ENCODE results near the gene SLC12A4. TPM values are rescaled to one million over a fixed set of nuclear protein-coding genes. Genes with fewer than 3 reads are reported as not detected.
"Not testable (repeated sequence)": the region's sequence is repeated elsewhere in the genome, so short reads cannot be mapped to it uniquely, and the experiment has no call there.

The SLC12A4 gene
- total RNA-seq, 6 donors from 2014 or later, result 54.6 to 276 (median 98.3) TPM

- Histone ChIP-seq H3K27ac (no peak overlapping the region), H3K27me3 (no peaks in the 10 kb centered on the region), H3K9me3 (no peaks in the 10 kb centered on the region), H3K4me1 (peaks cover 20 to 53% (median 26%) of the 10 kb centered on the region in 4 donors), H3K36me3 (peaks cover 0 to 27% (median 4%) of the 10 kb centered on the region in 4 donors), H3K4me3 (no peak overlapping the region)
- 90 to 95% methylated on average over 6 of the region's 6 CpGs for WGBS, 2 donors
- TF ChIP-seq POLR2A (IDR thresholded peaks at IDR 0.05), result no peak
- no peak for TF ChIP-seq EP300 (IDR thresholded peaks at IDR 0.05)
- DNase-seq (no peak), ATAC-seq (ENCODE audit: low FRiP score in 2 of 2) (peak in 1 of 2 donors; percentile 75)
Observed at GRCh38 chr16:67919622-67920221, 48.7 kb downstream of the SLC12A4 start.

GRCh38 chr16:67917852-67918236 lies 50.6 kb downstream of the SLC12A4 start:
- ATAC-seq (ENCODE audit: low FRiP score in 2 of 2) (peak in 1 of 2 donors; percentile 20), DNase-seq (peak in 1 of 2 donors; percentile 44)
- Histone ChIP-seq H3K4me1 (peaks cover 20 to 41% (median 26%) of the 10 kb centered on the region in 4 donors), H3K36me3 (peaks cover 0 to 22% (median 4%) of the 10 kb centered on the region in 4 donors), H3K27ac (peak overlapping the region in 3 of 4 donors; percentile 10 to 63 (median 16)), H3K4me3 (no peak overlapping the region), H3K27me3 (no peaks in the 10 kb centered on the region), H3K9me3 (no peaks in the 10 kb centered on the region)
- WGBS, 2 donors, result 62 to 69% methylated on average over 4 of the region's 4 CpGs
- TF ChIP-seq EP300 (IDR thresholded peaks at IDR 0.05), result no peak
- TF ChIP-seq POLR2A (IDR thresholded peaks at IDR 0.05), result no peak
- no peak for TF ChIP-seq POLR2AphosphoS5 (IDR thresholded peaks at IDR 0.05)
- no peak for TF ChIP-seq CTCF (IDR thresholded peaks at IDR 0.05)

- DNase-seq, result peak in 1 of 2 donors; percentile 42
- no peaks in the 10 kb centered on the region for H3K27me3 ChIP-seq
- H3K4me3 ChIP-seq, result no peak overlapping the region
- TF ChIP-seq POLR2A (IDR thresholded peaks at IDR 0.05) (no peak), POLR2AphosphoS5 (IDR thresholded peaks at IDR 0.05) (no peak), EP300 (IDR thresholded peaks at IDR 0.05) (no peak), CTCF (IDR thresholded peaks at IDR 0.05) (no peak)
- 54 to 68% methylated on average over 4 to 5 of the region's 6 CpGs for WGBS, 2 donors
- peaks cover 0 to 24% (median 4%) of the 10 kb centered on the region in 4 donors for H3K36me3 ChIP-seq
- H3K9me3 ChIP-seq, result no peaks in the 10 kb centered on the region
- no peak for ATAC-seq (ENCODE audit: low FRiP score in 2 of 2)
- H3K4me1 ChIP-seq, result peaks cover 20 to 38% (median 25%) of the 10 kb centered on the region in 4 donors
- H3K27ac ChIP-seq, result peak overlapping the region in 3 of 4 donors; percentile 10 to 63 (median 16)
Observed at GRCh38 chr16:67917140-67917851, 51.1 kb downstream of the SLC12A4 start.

- no peak overlapping the region for H3K27ac ChIP-seq
Observed at GRCh38 chr16:67915831-67916723, 52.4 kb downstream of the SLC12A4 start.

GRCh38 chr16:67915496-67915769 lies 53.0 kb downstream of the SLC12A4 start:
- WGBS, 2 donors, result 60 to 83% methylated on average over 2 of the region's 2 CpGs
- not testable (repeated sequence) for H3K27me3 ChIP-seq; H3K4me3 ChIP-seq; DNase-seq; H3K9me3 ChIP-seq; ATAC-seq (ENCODE audit: low FRiP score in 2 of 2); H3K27ac ChIP-seq
- Histone ChIP-seq H3K4me1 (peaks cover 20 to 34% (median 25%) of the 10 kb centered on the region in 4 donors), H3K36me3 (peaks cover 0 to 38% (median 15%) of the 10 kb centered on the region in 4 donors)

More at GRCh38 chr16:67915831-67916723, 52.4 kb downstream of the SLC12A4 start:
- no peak overlapping the region for H3K4me3 ChIP-seq
- WGBS, 2 donors, result 80 to 81% methylated on average over 7 of the region's 7 CpGs
- DNase-seq, result no peak
- no peak for ATAC-seq (ENCODE audit: low FRiP score in 2 of 2)
- peaks cover 0 to 31% (median 11%) of the 10 kb centered on the region in 4 donors for H3K36me3 ChIP-seq
- H3K27me3 ChIP-seq, result no peaks in the 10 kb centered on the region
- no peaks in the 10 kb centered on the region for H3K9me3 ChIP-seq
- H3K4me1 ChIP-seq, result peaks cover 20 to 31% (median 25%) of the 10 kb centered on the region in 4 donors
- TF ChIP-seq CTCF (IDR thresholded peaks at IDR 0.05) (no peak), EP300 (IDR thresholded peaks at IDR 0.05) (no peak), POLR2AphosphoS5 (IDR thresholded peaks at IDR 0.05) (no peak), POLR2A (IDR thresholded peaks at IDR 0.05) (no peak)
